Nephron progenitor cell (in vitro differentiated cells): ENCODE data around the gene KHSRP.
A peak's percentile ranks its signal among the peaks of the same experiment; 100 is the strongest.

Source experiments
- DNase-seq: peaks from one replicate; pipeline ENCODE4 v3.0.0; 2021
- H3K27ac Mint-ChIP-seq: 2 replicates; pipeline ENCODE4 v1.8.0; 2021; ENCODE audit warnings: mild to moderate bottlenecking, moderate library complexity, mixed read lengths
- H3K27me3 Mint-ChIP-seq: 2 replicates; pipeline ENCODE4 v1.8.0; 2021; ENCODE audit warnings: mild to moderate bottlenecking, low read depth, mixed read lengths; ENCODE audit not compliant: poor library complexity
- H3K36me3 Mint-ChIP-seq: 2 replicates; pipeline ENCODE4 v1.8.0; 2021; ENCODE audit warnings: low read depth, mixed read lengths
- H3K4me1 Mint-ChIP-seq: 2 replicates; pipeline ENCODE4 v1.8.0; 2021; ENCODE audit warnings: mixed read lengths
- H3K4me3 Mint-ChIP-seq: 2 replicates; pipeline ENCODE4 v1.8.0; 2021; ENCODE audit warnings: mild to moderate bottlenecking, moderate library complexity, mixed read lengths
- H3K9me3 Mint-ChIP-seq: 2 replicates; pipeline ENCODE4 v1.8.0; 2021; ENCODE audit warnings: mild to moderate bottlenecking, moderate library complexity, mixed read lengths
- TF ChIP-seq, protein P1 (sequence below): fragments of 200-600 bp; sonication (generic); IDR thresholded peaks from 2 replicates; pipeline ENCODE4 v1.5.0; 2021; ENCODE audit warnings: antibody characterized with exemption

The KHSRP gene

DNA sequence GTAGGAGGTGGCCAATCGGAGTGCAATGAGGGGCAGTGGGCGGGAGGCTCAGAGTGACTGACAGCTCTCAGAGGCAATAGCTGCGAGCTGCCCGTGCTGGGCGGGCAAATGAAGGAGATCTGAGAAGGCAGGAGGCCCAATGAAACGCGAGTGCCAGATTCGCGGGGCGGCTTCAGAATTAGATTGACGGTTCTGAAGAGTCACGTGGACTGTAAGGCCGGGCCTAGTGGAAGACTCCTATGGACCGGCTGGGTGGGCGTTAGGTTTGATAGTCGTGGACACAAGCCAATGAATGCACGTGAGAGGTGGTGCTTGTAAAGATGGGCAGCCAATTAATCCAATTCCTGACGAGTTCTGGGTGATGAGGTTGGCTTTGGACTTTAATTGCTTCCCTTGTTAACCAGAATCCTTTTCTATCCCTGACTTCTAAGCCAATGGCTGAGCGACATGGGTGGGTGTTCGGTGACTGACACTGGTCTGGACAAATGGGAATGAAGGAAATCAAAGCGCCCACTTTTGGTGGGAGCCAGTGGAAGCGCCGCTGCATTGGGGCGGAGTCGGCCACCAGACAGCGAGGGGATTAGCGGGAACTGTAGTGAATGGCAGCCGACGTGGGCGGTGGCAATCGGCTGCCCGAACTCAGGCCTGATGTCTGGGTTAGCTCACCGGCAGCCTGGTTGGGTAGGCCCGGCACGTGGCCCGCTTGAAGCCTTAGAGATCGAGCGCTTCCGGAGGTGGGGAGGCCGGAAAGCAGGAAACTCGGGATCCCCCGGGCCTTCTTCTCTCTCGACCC lies 524 bp upstream of the KHSRP start:
- H3K4me1 Mint-ChIP-seq = peaks cover 38% of the 10 kb centered on the region
- peaks cover 9% of the 10 kb centered on the region for H3K9me3 Mint-ChIP-seq
- peak; percentile 98 for DNase-seq
- peaks cover 17% of the 10 kb centered on the region for H3K27me3 Mint-ChIP-seq
- H3K4me3 Mint-ChIP-seq = peak overlapping the region; percentile 72
- TF ChIP-seq, protein P1, sequence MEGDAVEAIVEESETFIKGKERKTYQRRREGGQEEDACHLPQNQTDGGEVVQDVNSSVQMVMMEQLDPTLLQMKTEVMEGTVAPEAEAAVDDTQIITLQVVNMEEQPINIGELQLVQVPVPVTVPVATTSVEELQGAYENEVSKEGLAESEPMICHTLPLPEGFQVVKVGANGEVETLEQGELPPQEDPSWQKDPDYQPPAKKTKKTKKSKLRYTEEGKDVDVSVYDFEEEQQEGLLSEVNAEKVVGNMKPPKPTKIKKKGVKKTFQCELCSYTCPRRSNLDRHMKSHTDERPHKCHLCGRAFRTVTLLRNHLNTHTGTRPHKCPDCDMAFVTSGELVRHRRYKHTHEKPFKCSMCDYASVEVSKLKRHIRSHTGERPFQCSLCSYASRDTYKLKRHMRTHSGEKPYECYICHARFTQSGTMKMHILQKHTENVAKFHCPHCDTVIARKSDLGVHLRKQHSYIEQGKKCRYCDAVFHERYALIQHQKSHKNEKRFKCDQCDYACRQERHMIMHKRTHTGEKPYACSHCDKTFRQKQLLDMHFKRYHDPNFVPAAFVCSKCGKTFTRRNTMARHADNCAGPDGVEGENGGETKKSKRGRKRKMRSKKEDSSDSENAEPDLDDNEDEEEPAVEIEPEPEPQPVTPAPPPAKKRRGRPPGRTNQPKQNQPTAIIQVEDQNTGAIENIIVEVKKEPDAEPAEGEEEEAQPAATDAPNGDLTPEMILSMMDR = no peak
- peak overlapping the region; percentile 72 for H3K27ac Mint-ChIP-seq
- H3K36me3 Mint-ChIP-seq = peaks cover 21% of the 10 kb centered on the region

DNA sequence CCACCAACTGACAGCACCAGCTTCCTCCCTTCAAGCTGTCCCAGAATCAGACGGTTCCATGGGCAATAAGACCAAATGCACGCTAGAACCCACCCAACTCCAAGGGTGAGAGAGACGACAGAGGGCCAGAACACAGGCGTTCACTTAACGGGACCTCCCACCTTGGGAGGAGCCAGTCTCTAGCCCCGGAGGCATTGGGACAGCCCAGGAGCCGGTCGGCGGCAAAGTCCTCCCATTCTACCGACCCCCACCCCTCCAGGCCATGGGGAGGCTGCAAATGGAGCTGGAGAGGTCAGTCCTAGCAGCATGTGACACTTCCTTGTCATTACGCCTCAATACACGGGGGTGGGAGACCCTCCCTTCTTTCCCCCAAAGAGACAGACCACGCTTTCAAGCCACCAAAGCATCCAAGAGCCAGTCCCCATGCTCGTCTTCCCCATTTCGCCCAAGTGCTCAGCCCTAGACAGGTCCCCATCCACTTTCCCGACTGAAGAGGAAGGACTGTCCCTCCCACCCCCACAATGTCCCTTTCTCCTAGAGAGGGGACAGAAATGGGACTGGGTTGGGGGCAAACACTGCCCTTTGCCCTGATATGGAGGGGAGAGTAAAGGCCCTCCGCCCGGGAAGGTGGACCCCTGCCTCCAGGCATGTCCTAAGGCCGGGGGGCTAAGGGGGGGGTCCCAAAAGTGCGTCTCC lies 964 bp downstream of the KHSRP start:
- TF ChIP-seq, protein P1 = no peak
- DNase-seq = peak; percentile 51
- H3K4me3 Mint-ChIP-seq = peak overlapping the region; percentile 95
- peaks cover 9% of the 10 kb centered on the region for H3K9me3 Mint-ChIP-seq
- peaks cover 36% of the 10 kb centered on the region for H3K36me3 Mint-ChIP-seq
- H3K27ac Mint-ChIP-seq = peak overlapping the region; percentile 98
- peaks cover 6% of the 10 kb centered on the region for H3K27me3 Mint-ChIP-seq
- peaks cover 44% of the 10 kb centered on the region for H3K4me1 Mint-ChIP-seq

DNA sequence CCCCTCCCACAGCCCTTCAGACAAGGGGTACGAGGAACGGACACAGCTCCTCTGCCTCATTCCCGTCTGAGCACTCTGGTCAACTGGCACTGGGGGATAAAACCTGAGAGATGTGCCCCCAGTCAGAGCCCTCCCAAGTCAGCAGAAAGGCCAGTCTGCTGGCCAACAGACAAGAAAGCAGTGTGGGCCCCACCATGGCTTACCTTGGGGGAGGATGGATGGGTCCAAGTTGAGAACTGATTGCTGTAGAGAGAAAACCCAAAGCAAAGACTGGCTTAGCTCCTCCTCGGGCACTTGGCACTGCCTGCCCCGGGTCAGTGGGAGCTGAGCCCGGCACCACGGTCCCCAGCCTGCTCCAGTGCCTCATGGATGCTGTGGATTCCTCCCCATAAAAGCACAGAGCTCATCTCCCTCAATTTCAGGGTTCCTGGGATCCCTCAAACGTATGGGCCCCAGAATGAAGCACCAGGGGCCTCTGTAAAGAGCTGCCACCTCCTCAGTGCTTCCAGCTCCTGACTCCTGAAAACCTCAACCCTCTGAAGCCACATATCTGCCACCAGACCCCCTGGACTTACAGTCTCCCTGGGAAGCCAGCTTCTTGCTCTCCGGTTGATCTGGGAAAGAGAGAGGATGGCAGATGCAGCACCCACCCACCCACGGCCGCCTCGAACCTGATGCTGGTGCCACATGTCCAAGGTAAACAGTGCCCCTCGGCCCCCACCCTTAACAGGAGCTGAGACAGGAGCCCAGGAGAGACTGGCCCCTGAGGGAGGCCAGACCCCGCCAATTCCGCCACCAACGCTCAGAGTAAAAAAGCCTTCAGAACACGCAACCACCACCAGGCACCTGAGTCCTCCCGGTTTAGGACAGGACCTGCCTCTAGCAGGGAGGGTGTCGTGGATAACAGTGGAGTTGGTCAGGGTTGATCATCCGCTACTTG lies 3.3 kb downstream of the KHSRP start:
- TF ChIP-seq, protein P1 = no peak
- peaks cover 9% of the 10 kb centered on the region for H3K9me3 Mint-ChIP-seq
- DNase-seq = no peak
- H3K27ac Mint-ChIP-seq = peak overlapping the region; percentile 98
- peak overlapping the region; percentile 95 for H3K4me3 Mint-ChIP-seq
- H3K27me3 Mint-ChIP-seq = peaks cover 4% of the 10 kb centered on the region
- peaks cover 44% of the 10 kb centered on the region for H3K4me1 Mint-ChIP-seq
- H3K36me3 Mint-ChIP-seq = peaks cover 45% of the 10 kb centered on the region

GRCh38 chr19:6418562-6418932 lies 6.1 kb downstream of the KHSRP start:
- no peak overlapping the region for H3K27ac Mint-ChIP-seq
- H3K9me3 Mint-ChIP-seq = no peaks in the 10 kb centered on the region
- peaks cover 56% of the 10 kb centered on the region for H3K36me3 Mint-ChIP-seq
- peaks cover 49% of the 10 kb centered on the region for H3K4me1 Mint-ChIP-seq
- TF ChIP-seq, protein P1 = no peak
- H3K4me3 Mint-ChIP-seq = no peak overlapping the region
- H3K27me3 Mint-ChIP-seq = no peaks in the 10 kb centered on the region
- DNase-seq = no peak

DNA sequence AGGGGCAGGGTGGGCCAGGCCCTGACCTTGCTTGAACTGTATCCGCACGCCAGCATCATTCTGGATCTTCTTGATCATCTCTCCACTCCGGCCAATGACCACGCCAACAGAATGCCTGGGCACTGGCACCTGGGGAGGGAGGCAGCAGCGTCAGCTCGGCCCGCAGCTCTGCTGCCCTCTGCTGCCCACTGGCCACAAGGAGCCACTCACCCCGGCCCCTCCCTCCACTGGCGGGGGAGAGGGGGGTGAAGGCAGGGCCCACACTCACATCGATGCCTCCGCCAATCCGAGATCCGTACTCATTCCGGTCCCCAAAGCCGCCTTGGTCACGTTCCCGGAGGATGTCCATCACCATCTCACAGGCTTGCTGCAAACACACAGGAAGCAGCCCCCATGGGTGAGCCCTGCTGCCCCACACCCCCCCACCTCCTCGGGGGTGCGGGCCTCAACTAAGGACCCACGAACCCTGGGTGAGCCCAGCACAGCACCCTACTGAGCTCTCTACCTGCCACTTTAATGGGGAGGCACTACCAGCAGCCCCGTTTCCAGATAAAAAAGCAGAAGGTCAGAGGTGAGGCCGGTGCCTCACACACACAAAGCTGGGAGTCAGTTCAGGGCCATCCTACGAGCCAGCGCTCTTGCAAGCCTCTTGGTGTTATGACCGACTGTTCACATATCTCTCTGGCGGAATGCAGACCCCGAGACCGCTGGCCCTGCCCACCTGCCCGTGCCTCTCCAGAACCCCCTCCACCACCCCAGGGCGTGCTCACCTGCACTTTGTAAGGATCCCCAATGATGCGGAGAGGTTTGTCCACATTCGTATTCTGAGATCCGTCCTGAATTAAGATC lies 6.7 kb downstream of the KHSRP start:
- H3K27ac Mint-ChIP-seq = no peak overlapping the region
- H3K4me1 Mint-ChIP-seq = peaks cover 43% of the 10 kb centered on the region
- TF ChIP-seq, protein P1 = peak; percentile 16
- H3K9me3 Mint-ChIP-seq = no peaks in the 10 kb centered on the region
- H3K36me3 Mint-ChIP-seq = peaks cover 54% of the 10 kb centered on the region
- peak; percentile 42 for DNase-seq
- H3K4me3 Mint-ChIP-seq = no peak overlapping the region
- H3K27me3 Mint-ChIP-seq = no peaks in the 10 kb centered on the region
